ENCODE measurements around the gene CREBRF. TPM values are rescaled to one million over a fixed set of nuclear protein-coding genes. Genes with fewer than 3 reads are reported as not detected.
"Not testable (repeated sequence)": the region's sequence is repeated elsewhere in the genome, so short reads cannot be mapped to it uniquely, and the experiment has no call there.

CREBRF gene
- polyA plus RNA-seq, 1 donor from 2014 or later = 53.6 TPM

DNA sequence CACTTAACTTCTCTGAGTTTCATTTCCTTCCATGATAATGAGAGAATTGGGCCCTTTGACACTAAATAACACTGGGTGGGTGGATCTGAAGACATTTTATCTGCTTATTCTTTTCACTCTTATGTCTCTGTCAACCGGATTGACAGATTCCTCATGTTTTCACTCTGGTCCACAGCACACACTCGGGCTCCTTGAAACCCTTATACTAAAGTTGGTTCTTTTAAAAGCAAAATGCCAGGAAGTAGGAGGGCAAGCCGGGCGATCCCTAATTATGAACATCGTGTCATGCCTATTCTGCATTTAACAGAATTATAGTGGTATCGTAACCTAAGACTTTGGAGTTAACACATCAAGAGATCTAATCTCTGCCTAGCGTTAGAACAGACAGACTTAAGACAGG, 28.2 kb upstream of the CREBRF start:
- no peak overlapping the region for H3K4me3 Mint-ChIP-seq
- peaks cover 4 to 13% (median 6%) of the 10 kb centered on the region in 3 donors for H3K4me1 Mint-ChIP-seq
- no peaks in the 10 kb centered on the region for H3K9me3 Mint-ChIP-seq
- H3K27ac Mint-ChIP-seq = peak overlapping the region in 1 of 3 donors; percentile 17
- peaks cover 4% of the 10 kb centered on the region for H3K36me3 Mint-ChIP-seq
- no peaks in the 10 kb centered on the region for H3K27me3 Mint-ChIP-seq

DNA sequence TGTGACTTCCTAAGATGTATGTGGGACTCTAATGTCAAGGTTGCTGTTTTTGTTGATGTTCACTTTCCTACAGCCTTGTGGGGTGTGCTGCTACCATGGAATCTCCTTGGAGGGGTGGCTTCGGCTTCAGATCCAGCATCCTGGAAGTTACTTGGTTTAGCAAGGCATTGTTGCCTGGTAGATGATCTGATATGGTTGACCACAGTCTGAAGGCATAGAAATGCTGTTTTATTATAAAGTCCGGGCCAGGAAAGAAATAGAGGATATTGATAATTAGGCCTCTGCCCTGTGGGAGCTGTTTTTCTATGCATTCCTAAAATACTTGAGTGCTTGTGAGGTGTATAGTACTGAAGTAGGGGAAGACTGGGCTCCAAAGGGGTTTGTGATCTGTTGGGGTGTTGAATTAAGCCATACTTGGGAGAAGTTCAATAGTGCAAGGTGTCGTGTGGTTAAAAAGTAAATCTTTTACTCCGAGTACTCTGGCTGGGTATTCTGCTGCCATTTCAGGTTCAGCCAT, 27.3 kb upstream of the CREBRF start:
- Mint-ChIP-seq H3K4me1 (peaks cover 9 to 10% (median 10%) of the 10 kb centered on the region in 3 donors), H3K9me3 (no peaks in the 10 kb centered on the region), H3K36me3 (peaks cover 4% of the 10 kb centered on the region), H3K27me3 (no peaks in the 10 kb centered on the region), H3K27ac (no peak overlapping the region), H3K4me3 (no peak overlapping the region)

DNA sequence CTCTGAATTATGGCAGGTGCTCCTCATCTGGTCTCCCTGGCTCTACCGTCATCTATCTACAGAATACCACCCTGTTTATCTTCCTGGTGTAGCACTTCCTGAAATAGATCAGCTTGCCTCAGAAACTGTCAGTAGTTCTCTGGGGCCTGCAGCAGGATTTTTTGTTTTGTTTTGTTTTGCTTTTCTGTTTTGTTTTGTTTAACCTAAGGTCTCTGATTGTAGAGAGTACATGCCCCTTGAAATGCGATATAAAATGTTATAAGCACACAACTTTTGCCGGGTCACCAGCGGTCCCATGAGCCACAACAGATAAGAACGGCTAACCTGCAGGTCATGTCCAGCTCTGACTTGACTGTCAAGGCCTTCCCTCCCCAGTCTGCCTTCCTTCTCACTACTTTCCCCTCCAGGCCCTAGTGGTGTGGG, 26.6 kb upstream of the CREBRF start:
- Mint-ChIP-seq H3K27ac (no peak overlapping the region), H3K4me1 (peaks cover 10 to 13% (median 12%) of the 10 kb centered on the region in 3 donors), H3K4me3 (no peak overlapping the region), H3K36me3 (peaks cover 3% of the 10 kb centered on the region), H3K27me3 (no peaks in the 10 kb centered on the region), H3K9me3 (no peaks in the 10 kb centered on the region)

DNA sequence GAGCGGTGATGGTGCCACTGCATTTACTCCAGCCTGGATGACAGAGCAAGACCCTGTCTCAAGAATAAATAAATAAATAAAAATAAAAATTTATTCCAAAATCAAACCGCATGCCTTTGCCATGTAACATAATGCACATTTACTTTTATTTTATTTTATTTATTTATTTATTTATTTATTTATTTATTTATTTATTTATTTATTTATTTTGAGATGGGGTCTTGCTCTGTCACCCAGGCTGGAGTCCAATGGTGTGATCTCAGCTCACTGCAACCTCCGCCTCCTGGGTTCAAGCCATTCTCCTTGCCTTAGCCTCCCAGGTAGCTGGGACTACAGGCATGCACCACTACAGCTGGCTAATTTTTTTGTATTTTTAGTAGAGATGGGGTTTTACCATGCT, 24.1 kb upstream of the CREBRF start:
- H3K27ac Mint-ChIP-seq, H3K36me3 Mint-ChIP-seq, H3K4me3 Mint-ChIP-seq, H3K27me3 Mint-ChIP-seq, H3K9me3 Mint-ChIP-seq: not testable (repeated sequence)
- H3K4me1 Mint-ChIP-seq = peaks cover 29 to 32% (median 30%) of the 10 kb centered on the region in 3 donors

DNA sequence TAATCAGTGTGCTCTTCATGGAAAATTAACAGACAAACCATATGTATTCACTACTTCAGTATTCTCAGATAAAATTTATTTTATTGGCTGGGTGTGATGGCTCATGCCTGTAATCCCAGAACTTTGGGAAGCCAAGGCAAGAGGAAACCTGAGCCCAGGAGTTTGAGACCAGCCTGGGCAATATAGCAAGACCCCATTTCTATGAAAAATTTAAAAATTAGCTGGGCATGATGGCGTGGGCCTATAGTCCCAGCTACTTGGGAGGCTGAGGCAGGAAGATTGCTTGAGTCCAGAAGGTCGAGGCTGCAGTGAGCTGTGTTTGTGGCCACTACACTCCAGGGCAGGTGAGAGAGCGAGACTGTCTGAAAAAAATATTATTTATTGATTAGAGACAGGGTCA, 23.4 kb upstream of the CREBRF start:
- Mint-ChIP-seq H3K4me3 (no peak overlapping the region), H3K27ac (peak overlapping the region in 1 of 3 donors; percentile 97), H3K4me1 (peaks cover 30 to 37% (median 34%) of the 10 kb centered on the region in 3 donors), H3K36me3 (peaks cover 3% of the 10 kb centered on the region), H3K27me3 (no peaks in the 10 kb centered on the region), H3K9me3 (no peaks in the 10 kb centered on the region)

DNA sequence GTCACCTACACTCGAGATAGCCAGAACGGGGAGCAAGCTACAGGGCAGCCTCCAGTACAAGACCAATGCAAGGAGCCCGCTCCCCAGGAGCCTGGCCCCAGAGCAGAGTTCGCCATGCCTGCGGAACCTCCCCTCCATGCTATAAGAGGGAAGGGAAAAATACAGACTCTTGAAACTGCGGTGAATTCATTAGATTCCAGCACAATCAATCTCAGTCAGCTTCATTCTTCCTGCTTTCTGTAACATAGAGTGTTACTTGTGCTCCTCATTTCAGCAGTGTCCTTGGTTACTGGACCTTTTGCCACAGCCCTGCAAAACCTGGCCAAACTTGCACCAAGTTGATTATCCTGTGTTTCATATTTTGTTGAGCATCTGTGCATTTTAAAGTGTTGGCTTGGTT, 22.2 kb upstream of the CREBRF start:
- H3K4me3 Mint-ChIP-seq = no peak overlapping the region
- H3K9me3 Mint-ChIP-seq = no peaks in the 10 kb centered on the region
- no peaks in the 10 kb centered on the region for H3K27me3 Mint-ChIP-seq
- H3K36me3 Mint-ChIP-seq = peaks cover 3% of the 10 kb centered on the region
- H3K4me1 Mint-ChIP-seq = peaks cover 28 to 37% (median 34%) of the 10 kb centered on the region in 3 donors
- peak overlapping the region in 2 of 3 donors; percentile 93 to 97 for H3K27ac Mint-ChIP-seq

DNA sequence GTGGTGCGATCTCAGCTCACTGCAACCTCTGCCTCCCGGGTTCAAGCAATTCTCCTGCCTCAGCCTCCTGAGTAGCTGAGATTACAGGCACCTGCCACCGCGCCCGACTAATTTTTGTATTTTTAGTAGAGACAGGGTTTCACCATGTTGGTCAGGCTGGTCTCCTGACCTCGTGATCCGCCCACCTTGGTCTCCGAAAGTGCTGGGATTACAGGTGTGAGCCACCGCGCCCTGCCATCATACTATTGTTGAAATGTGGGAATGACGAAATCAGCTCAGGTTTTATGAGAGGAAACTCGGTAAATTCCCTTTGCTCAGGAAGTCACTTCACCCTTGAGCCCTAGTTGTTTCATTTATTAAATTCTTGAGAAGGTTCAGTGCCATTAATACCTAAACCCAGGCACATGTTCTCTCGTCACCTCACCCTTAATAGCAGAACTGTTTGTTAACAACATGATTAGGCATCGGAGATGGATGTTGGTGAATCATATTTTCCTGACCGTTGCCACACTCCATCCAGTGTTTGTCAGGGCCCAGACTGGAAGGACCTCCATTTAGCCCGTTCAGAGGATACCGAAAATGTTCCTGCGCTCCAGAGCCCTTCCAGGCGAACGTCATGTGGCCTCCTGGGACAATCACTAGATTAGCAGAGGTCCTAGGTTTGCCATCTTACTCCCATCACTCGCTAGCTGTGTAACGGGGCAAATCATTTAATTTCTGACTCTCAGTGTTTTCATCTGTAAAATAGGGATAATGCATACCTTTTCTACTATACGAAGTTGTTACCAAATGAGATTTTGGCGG, 20.0 kb upstream of the CREBRF start:
- H3K27me3 Mint-ChIP-seq = no peaks in the 10 kb centered on the region
- H3K4me1 Mint-ChIP-seq = peaks cover 28 to 48% (median 38%) of the 10 kb centered on the region in 3 donors
- peak overlapping the region; percentile 92 to 97 (median 93) for H3K27ac Mint-ChIP-seq
- H3K4me3 Mint-ChIP-seq = peak overlapping the region; percentile 86 to 95 (median 92)
- peaks cover 3% of the 10 kb centered on the region for H3K36me3 Mint-ChIP-seq
- no peaks in the 10 kb centered on the region for H3K9me3 Mint-ChIP-seq

DNA sequence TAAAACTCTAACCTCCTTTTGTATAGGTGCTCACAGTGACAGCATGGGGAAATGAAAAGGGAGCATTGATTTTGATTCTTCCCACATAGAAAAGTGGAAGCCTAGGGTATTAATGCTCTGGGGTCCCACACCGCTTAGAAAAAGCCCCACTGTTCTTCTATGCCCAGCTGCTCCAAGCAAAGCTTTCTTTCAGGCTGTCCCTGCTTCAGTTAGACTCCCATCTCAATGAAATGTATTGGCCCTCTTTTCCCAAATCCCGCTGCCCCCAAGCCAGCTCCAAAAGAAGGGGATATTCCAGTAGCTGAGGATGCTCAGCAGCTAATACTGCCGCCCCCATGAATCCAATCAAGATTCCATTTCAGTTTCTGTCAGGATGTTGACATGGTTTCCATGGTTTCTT, 17.0 kb upstream of the CREBRF start:
- H3K27me3 Mint-ChIP-seq = no peaks in the 10 kb centered on the region
- H3K27ac Mint-ChIP-seq = peak overlapping the region in 2 of 3 donors; percentile 37 to 85
- H3K36me3 Mint-ChIP-seq = peaks cover 3% of the 10 kb centered on the region
- peaks cover 27 to 41% (median 32%) of the 10 kb centered on the region in 3 donors for H3K4me1 Mint-ChIP-seq
- peak overlapping the region in 1 of 4 donors; percentile 48 for H3K4me3 Mint-ChIP-seq
- H3K9me3 Mint-ChIP-seq = no peaks in the 10 kb centered on the region

DNA sequence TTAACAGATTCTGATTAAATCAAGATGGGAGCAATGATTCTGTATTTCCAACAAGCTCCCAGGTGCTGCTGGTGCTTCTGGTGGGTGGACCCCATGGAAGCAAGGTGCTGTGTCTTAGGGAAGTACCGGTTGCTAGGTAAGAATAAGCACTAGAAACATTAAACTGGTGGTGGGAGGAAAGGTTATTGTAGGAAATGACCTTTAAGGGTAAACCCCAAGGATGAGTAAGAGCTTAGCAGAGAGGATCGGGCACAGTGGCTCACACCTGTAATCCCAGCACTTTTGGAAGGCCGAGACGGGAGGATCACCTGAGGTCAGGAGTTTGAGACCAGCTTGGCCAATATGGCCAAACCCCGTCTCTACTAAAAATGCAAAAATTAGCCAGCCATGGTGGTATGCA, 16.2 kb upstream of the CREBRF start:
- Mint-ChIP-seq H3K4me1 (peaks cover 19 to 33% (median 25%) of the 10 kb centered on the region in 3 donors), H3K9me3 (no peaks in the 10 kb centered on the region), H3K4me3 (no peak overlapping the region), H3K36me3 (no peaks in the 10 kb centered on the region), H3K27me3 (no peaks in the 10 kb centered on the region), H3K27ac (peak overlapping the region in 2 of 3 donors; percentile 37 to 39)

DNA sequence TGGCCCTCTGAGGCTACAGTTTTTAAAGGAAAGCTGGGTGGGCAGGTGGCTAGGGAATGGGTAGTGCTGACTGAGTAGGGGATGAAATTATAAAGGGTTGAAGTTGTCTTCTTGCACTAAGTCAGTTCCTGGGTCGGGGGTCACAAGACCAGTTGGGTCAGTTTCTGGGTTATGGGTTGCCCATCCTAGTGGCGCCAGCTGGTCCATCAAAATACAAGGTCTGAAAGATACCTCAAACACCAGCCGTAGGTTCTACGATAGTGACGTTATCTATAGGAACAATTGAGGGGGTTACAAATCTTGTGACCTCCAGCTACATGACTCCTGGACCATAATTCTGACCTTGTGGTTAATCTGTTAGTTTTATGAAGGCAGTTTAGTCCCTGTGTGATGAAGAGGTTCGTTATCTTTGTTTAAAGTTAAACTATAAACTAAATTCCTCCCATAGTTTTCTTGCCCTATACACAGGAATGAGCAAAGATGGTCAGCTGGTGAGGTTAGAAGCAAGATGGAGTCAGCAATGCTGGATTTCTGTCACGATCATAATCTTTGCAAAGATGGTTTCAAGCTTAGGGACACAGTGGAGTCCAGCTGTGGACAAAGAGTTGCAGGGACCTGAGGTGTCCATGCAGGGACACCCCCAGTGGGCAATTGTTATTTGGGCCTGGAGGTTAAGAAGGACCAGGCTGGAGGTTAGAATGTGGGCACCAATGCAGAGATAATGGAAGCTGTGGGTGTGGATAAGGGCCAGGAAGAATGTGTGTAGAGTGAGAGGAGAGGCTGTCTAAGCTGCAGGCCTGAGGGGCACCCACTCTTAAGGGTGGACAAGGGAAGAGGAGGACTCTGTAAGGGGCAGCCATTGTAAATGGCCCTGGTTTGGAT, 14.0 kb upstream of the CREBRF start:
- peak overlapping the region in 1 of 3 donors; percentile 7 for H3K27ac Mint-ChIP-seq
- no peaks in the 10 kb centered on the region for H3K27me3 Mint-ChIP-seq
- H3K4me3 Mint-ChIP-seq = no peak overlapping the region
- no peaks in the 10 kb centered on the region for H3K36me3 Mint-ChIP-seq
- H3K4me1 Mint-ChIP-seq = peaks cover 4 to 16% (median 7%) of the 10 kb centered on the region in 3 donors
- H3K9me3 Mint-ChIP-seq = no peaks in the 10 kb centered on the region

DNA sequence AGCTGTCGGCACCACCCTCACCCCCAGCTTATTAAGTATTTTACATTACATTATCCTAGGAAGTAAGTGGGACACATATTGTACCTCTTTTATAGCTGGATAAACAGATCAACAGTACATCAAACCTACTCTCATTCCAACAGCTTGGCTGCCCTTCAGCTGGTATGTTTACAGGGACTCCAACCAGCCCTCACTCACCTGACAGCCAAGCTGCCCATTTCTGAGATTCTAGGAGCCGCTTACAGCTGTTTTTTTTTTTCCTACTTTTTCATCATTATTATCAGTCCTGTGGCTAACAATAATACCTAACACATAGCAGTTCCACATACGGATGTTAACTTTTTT, 13.4 kb upstream of the CREBRF start:
- peaks cover 2 to 11% (median 4%) of the 10 kb centered on the region in 3 donors for H3K4me1 Mint-ChIP-seq
- no peak overlapping the region for H3K4me3 Mint-ChIP-seq
- no peaks in the 10 kb centered on the region for H3K27me3 Mint-ChIP-seq
- H3K27ac Mint-ChIP-seq = no peak overlapping the region
- H3K36me3 Mint-ChIP-seq = no peaks in the 10 kb centered on the region
- H3K9me3 Mint-ChIP-seq = no peaks in the 10 kb centered on the region

DNA sequence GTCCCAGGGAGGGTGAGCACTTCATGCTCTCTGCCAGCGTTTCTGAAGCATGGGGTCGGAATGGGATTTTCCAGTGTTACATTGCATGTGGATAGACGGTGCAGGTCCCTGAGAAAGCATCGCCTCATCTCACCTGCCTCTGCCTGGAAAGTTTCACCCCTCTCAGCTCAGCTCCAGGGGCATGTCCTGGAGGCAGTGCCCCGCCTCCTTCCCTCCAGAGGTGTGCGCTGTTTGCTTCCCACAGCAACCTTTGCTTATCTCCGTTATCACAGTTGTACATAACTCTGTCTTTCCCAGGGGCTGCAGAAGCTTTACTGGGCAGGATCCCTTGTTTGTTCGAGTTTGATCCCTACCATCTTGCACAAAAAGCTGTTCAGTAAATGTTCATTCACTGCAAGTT, 10.7 kb upstream of the CREBRF start:
- H3K36me3 Mint-ChIP-seq = no peaks in the 10 kb centered on the region
- no peaks in the 10 kb centered on the region for H3K9me3 Mint-ChIP-seq
- H3K4me1 Mint-ChIP-seq = peaks cover 0 to 2% (median 1%) of the 10 kb centered on the region in 3 donors
- H3K27ac Mint-ChIP-seq = no peak overlapping the region
- H3K4me3 Mint-ChIP-seq = no peak overlapping the region
- no peaks in the 10 kb centered on the region for H3K27me3 Mint-ChIP-seq

DNA sequence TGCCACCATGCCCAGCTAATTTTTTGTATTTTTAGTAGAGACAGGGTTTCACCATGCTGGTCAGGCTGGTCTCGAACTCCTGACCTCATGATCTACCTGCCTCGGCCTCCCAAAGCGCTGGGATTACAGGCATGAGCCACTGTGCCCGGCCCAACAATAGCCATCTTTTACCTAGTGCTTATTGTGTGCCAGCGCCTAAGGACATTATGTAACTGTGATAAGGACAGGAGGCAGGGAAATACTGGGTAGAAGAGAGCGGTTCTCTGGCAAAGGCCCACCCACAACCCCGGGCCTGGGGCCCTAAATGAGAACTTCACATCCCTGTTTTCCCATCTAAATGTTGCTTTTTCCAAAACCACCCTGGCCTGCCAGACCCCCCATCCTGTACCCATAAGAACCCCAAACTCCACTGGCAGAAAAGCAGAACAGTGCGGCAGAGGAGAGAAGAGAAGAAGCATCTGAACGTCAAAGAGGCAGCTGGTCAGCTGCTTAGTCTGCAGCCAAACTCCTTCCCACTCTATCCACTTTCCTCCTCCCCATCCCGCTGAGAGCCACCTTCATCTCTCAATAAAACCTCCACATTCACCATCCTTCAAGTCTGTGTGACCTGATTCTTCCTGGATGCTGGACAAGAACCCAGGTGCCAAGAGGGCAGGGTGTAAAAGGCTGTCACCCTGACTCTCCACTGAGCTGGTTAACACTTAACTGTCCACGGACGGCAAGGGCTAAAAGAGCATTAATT, 8.9 kb upstream of the CREBRF start:
- H3K9me3 Mint-ChIP-seq = not testable (repeated sequence)

DNA sequence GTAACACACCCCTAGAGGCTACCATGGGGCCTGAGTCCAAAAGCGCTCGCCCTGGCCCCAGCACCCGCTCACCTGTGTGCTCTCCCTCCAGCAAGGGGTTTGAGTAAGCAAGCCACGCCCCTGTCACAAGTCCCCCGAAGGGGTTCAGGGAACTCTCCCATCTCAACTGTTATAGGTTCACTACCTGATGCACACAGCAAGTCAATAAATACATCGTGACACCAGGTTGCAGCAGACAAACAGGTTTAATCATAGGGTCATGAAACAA, 8.4 kb upstream of the CREBRF start:
- no peak overlapping the region for H3K4me3 Mint-ChIP-seq
- no peaks in the 10 kb centered on the region for H3K9me3 Mint-ChIP-seq
- H3K27me3 Mint-ChIP-seq = no peaks in the 10 kb centered on the region
- H3K36me3 Mint-ChIP-seq = no peaks in the 10 kb centered on the region
- peaks cover 3 to 6% (median 6%) of the 10 kb centered on the region in 3 donors for H3K4me1 Mint-ChIP-seq
- no peak overlapping the region for H3K27ac Mint-ChIP-seq

More for the DNA sequence above, 8.9 kb upstream of the CREBRF start:
- not testable (repeated sequence) for H3K36me3 Mint-ChIP-seq, H3K4me3 Mint-ChIP-seq, H3K4me1 Mint-ChIP-seq, H3K27me3 Mint-ChIP-seq, H3K27ac Mint-ChIP-seq

DNA sequence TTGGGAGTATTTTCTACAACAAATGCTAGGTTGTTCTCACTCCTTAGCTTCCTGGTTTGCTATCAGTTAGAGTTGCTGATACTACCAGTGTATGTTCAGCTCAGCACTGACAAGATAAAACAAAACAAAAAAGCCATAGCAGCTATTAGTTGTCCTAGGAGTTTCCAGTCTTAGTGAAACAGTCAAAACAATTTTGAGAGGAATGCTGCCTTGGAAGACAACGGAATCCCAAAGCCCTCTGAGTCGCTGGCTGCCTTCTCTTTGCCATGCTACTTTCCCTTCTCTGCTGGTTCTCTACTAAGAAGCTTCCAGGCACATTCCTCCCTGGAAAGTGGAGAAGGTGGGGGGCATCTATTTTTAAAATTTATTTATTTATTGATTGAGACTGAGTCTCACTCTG, 5.4 kb upstream of the CREBRF start:
- Mint-ChIP-seq H3K36me3 (no peaks in the 10 kb centered on the region), H3K27ac (peak overlapping the region in 1 of 3 donors; percentile 60)

More for the DNA sequence above, 5.4 kb upstream of the CREBRF start:
- H3K4me1 Mint-ChIP-seq = peaks cover 16 to 25% (median 19%) of the 10 kb centered on the region in 3 donors
- no peaks in the 10 kb centered on the region for H3K27me3 Mint-ChIP-seq
- no peaks in the 10 kb centered on the region for H3K9me3 Mint-ChIP-seq
- H3K4me3 Mint-ChIP-seq = no peak overlapping the region
